Neural progenitor cell (in vitro differentiated cells): ENCODE data around the gene VAT1L.

Source experiments
- EZH2 ChIP-seq: fragments of 200-600 bp; sonication (generic); IDR thresholded peaks from 2 replicates; pipeline ENCODE4 v1.6.1; 2017; ENCODE audit warnings: antibody characterized with exemption, mild to moderate bottlenecking, moderate library complexity
- TF ChIP-seq, protein P1 (sequence below): fragments of 200-600 bp; sonication (generic); IDR thresholded peaks from 2 replicates; pipeline ENCODE4 v1.5.1; 2017; ENCODE audit warnings: antibody characterized with exemption, mild to moderate bottlenecking

- TF ChIP-seq, protein P1, sequence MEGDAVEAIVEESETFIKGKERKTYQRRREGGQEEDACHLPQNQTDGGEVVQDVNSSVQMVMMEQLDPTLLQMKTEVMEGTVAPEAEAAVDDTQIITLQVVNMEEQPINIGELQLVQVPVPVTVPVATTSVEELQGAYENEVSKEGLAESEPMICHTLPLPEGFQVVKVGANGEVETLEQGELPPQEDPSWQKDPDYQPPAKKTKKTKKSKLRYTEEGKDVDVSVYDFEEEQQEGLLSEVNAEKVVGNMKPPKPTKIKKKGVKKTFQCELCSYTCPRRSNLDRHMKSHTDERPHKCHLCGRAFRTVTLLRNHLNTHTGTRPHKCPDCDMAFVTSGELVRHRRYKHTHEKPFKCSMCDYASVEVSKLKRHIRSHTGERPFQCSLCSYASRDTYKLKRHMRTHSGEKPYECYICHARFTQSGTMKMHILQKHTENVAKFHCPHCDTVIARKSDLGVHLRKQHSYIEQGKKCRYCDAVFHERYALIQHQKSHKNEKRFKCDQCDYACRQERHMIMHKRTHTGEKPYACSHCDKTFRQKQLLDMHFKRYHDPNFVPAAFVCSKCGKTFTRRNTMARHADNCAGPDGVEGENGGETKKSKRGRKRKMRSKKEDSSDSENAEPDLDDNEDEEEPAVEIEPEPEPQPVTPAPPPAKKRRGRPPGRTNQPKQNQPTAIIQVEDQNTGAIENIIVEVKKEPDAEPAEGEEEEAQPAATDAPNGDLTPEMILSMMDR: no peak
- TF ChIP-seq EZH2: no peak
Observed at GRCh38 chr16:77995843-77996455, 207.6 kb downstream of the VAT1L start.
